Keratinocyte (primary cell): ENCODE results near the gene RNASE8. TPM values are rescaled to one million over a fixed set of nuclear protein-coding genes. Genes with fewer than 3 reads are reported as not detected.
"Not testable (repeated sequence)": the region's sequence is repeated elsewhere in the genome, so short reads cannot be mapped to it uniquely, and the experiment has no call there.

Experiments
- DNase-seq: peaks from one replicate; pipeline ENCODE4 v3.0.0-alpha.2; 2011; ENCODE audit warnings: low read depth, missing footprints, low spot score
- FAIRE-seq: peaks from 2 replicates; lab custom pipeline; 2011; peaks lifted over from hg19 to GRCh38; lab: Jason Lieb, UNC
- H2AFZ ChIP-seq: 2 replicates; pipeline ENCODE4 v1.6.0; 2012; ENCODE audit warnings: low read length, control low read depth, inconsistent platforms; ENCODE audit not compliant: control insufficient read depth
- H3K27ac ChIP-seq: 2 replicates; pipeline ENCODE4 v1.5.1; 2011; ENCODE audit warnings: low read length; ENCODE audit not compliant: control insufficient read depth, insufficient read depth
- H3K27me3 ChIP-seq: 3 replicates; pipeline ENCODE4 v1.6.0; 2011; ENCODE audit warnings: low read length; ENCODE audit not compliant: control insufficient read depth, insufficient read depth; ENCODE audit errors: extremely low read depth
- H3K36me3 ChIP-seq, 2 experiments: 2 replicates in 1 of 2; 3 replicates in 1 of 2; pipeline ENCODE4 v1.5.1; 2011; ENCODE audit warnings: low read length in 2 of 2, mild to moderate bottlenecking in 1 of 2; ENCODE audit not compliant: control insufficient read depth in 2 of 2, insufficient read depth in 2 of 2; ENCODE audit errors: extremely low read depth in 1 of 2
- H3K4me1 ChIP-seq: 3 replicates; pipeline ENCODE4 v1.5.1; 2011; ENCODE audit warnings: low read length; ENCODE audit not compliant: control insufficient read depth, insufficient read depth; ENCODE audit errors: extremely low read depth
- H3K4me2 ChIP-seq: 3 replicates; pipeline ENCODE4 v1.6.0; 2011; ENCODE audit warnings: low read depth, low read length; ENCODE audit not compliant: control insufficient read depth, insufficient read depth; ENCODE audit errors: extremely low read depth
- H3K4me3 ChIP-seq, 3 experiments: fragments of 200-600 bp in 1 of 3; sonication (generic) in 1 of 3; 2 replicates in 2 of 3; 3 replicates in 1 of 3; pipeline ENCODE4 v1.5.1; 2011 to 2016; ENCODE audit warnings: low read length in 3 of 3, mild to moderate bottlenecking in 3 of 3, control low read depth in 2 of 3, inconsistent platforms in 1 of 3, low read depth in 1 of 3, mixed read lengths in 1 of 3, mixed run types in 1 of 3, moderate library complexity in 1 of 3; ENCODE audit not compliant: control insufficient read depth in 2 of 3, insufficient read depth in 2 of 3; ENCODE audit errors: extremely low read depth in 1 of 3
- H3K79me2 ChIP-seq: 2 replicates; pipeline ENCODE4 v1.6.0; 2012; ENCODE audit warnings: low read length; ENCODE audit not compliant: control insufficient read depth, insufficient read depth
- H3K9ac ChIP-seq: 3 replicates; pipeline ENCODE4 v1.6.0; 2011; ENCODE audit warnings: low read length; ENCODE audit not compliant: control insufficient read depth, insufficient read depth; ENCODE audit errors: extremely low read depth
- H3K9me1 ChIP-seq: 3 replicates; pipeline ENCODE4 v1.6.0; 2011; ENCODE audit warnings: low read length; ENCODE audit not compliant: control insufficient read depth, insufficient read depth; ENCODE audit errors: extremely low read depth
- H3K9me3 ChIP-seq: 2 replicates; pipeline ENCODE4 v1.5.1; 2012; ENCODE audit warnings: low read depth, low read length; ENCODE audit not compliant: control insufficient read depth
- H4K20me1 ChIP-seq: 3 replicates; pipeline ENCODE4 v1.6.0; 2011; ENCODE audit warnings: low read length; ENCODE audit not compliant: control insufficient read depth, insufficient read depth; ENCODE audit errors: extremely low read depth
- CTCF ChIP-seq, 3 experiments: IDR thresholded peaks in 1 of 3; conservative IDR thresholded peaks in 1 of 3; optimal IDR thresholded peaks in 1 of 3; 2 replicates in 2 of 3; 3 replicates in 1 of 3; pipeline versions ENCODE3 to v1.5.1; 2011; ENCODE audit warnings: low read length in 3 of 3, mild to moderate bottlenecking in 3 of 3, moderate library complexity in 2 of 3, control low read depth in 1 of 3, inconsistent platforms in 1 of 3; ENCODE audit not compliant: insufficient read depth in 2 of 3; ENCODE audit errors: extremely low read depth in 1 of 3
- EZH2 ChIP-seq: IDR thresholded peaks from one replicate; pipeline ENCODE4 v1.6.1; 2012; ENCODE audit warnings: inconsistent platforms, mild to moderate bottlenecking, low read length, moderate library complexity
- dilution Hi-C: fragments of 300-500 bp; cut with MboI; formaldehyde crosslinking; loops from one replicate; pipeline ENCODE4 v1.7.0; 2020; ENCODE audit warnings: low sequenced_read_pairs; ENCODE audit not compliant: extremely low pct_ligation_motif_present
- polyA minus RNA-seq, 3 experiments: library from RNA; depleted of rRNA, polyadenylated mRNA; stranded (reverse); fragments of >200 nt; gene quantifications; 1 replicate in 1 of 3; 2 replicates in 1 of 3; 3 replicates in 1 of 3; pipeline ENCODE4 v1.2.3, GENCODE V29; 2011
- polyA plus RNA-seq, 5 experiments: library from polyadenylated mRNA; depleted of rRNA in 3 of 5; stranded (reverse) in 3 of 5; stranded (forward) in 1 of 5; unstranded in 1 of 5; fragments of >200 nt; gene quantifications; 1 replicate in 1 of 5; 2 replicates in 3 of 5; 3 replicates in 1 of 5; pipeline versions ENCODE4 v1.2.1 to v1.2.3, GENCODE V29; 2011 to 2012; ENCODE audit warnings: missing spikeins in 2 of 5, low read depth in 1 of 5, low replicate concordance in 1 of 5

Gene RNASE8
- polyA plus RNA-seq (not detected in 3 replicates), polyA minus RNA-seq (not detected in 3 replicates)
- 0.45 TPM for polyA plus RNA-seq (2011; ENCODE audit: low read depth)
- not detected in 2 replicates for polyA plus RNA-seq (2011; cell fraction: cytosol; rRNA removed)
- polyA plus RNA-seq (2011; cell fraction: nucleus; rRNA removed) = not detected in 2 replicates
- polyA plus RNA-seq (2012; ENCODE audit: low replicate concordance) = 0.63 TPM in 1 of 2 replicates, not detected in the other
- not detected for polyA minus RNA-seq (2011; cell fraction: cytosol; rRNA and poly(A)+ RNA removed)
- polyA minus RNA-seq (2011; cell fraction: nucleus; rRNA and poly(A)+ RNA removed) = not detected in 2 replicates

- H3K27ac ChIP-seq = no peak within 1 kb of the TSS
- no peak within 1 kb of the TSS for H3K9ac ChIP-seq
- TF ChIP-seq EZH2 = no peak
- TF ChIP-seq CTCF (optimal IDR thresholded peaks at IDR 0.05 in 1 of 3, IDR thresholded peaks at IDR 0.05 in 1 of 3, conservative IDR thresholded peaks at IDR 0.05 in 1 of 3; ENCODE audit: extremely low read depth in 1 of 3, insufficient read depth in 2 of 3, low read length in 3 of 3) = no peak
- H3K9me3 ChIP-seq = no peaks in the 10 kb centered on the region
- H3K4me2 ChIP-seq = no peak within 1 kb of the TSS
- H3K4me3 ChIP-seq = no peak within 1 kb of the TSS
- no peaks in the 10 kb centered on the region for H3K27me3 ChIP-seq
- DNase-seq (no peak), FAIRE-seq (no peak)
- dilution Hi-C loops = no loop called here
- no peak within 1 kb of the TSS for H2AFZ ChIP-seq
- no peaks in the 10 kb centered on the region for H3K79me2 ChIP-seq
- no peaks in the 10 kb centered on the region for H4K20me1 ChIP-seq
- H3K4me1 ChIP-seq = no peaks in the 10 kb centered on the region
- H3K9me1 ChIP-seq = no peaks in the 10 kb centered on the region
- no peaks in the 10 kb centered on the region for H3K36me3 ChIP-seq
These were observed at the start of gene RNASE8 for GRCh38 chr14:21057803-21058675. Gene RNASE8, plus strand, starts transcription at chr14:21057822. Its CDS starts 71 bp downstream, at chr14:21057893.

GRCh38 chr14:21009721-21010120, 47.9 kb upstream of the RNASE8 start:
- H3K9ac ChIP-seq, FAIRE-seq, H4K20me1 ChIP-seq, H2AFZ ChIP-seq, H3K9me1 ChIP-seq, H3K36me3 ChIP-seq, H3K4me1 ChIP-seq, H3K27ac ChIP-seq, H3K9me3 ChIP-seq, DNase-seq, H3K79me2 ChIP-seq, H3K4me2 ChIP-seq, H3K4me3 ChIP-seq, H3K27me3 ChIP-seq, dilution Hi-C loops: not testable (repeated sequence)
